HG02852 (cell line): ENCODE results near the gene PML.
"Not testable (repeated sequence)": the region's sequence is repeated elsewhere in the genome, so short reads cannot be mapped to it uniquely, and the experiment has no call there.

ENCODE experiments used
- ATAC-seq: cut with Tn5 transposase; IDR thresholded peaks from one replicate; pipeline ENCODE4 v1.9.1; 2021; ENCODE audit warnings: mild to moderate bottlenecking, moderate library complexity; ENCODE audit not compliant: unreplicated experiment

PML gene

DNA sequence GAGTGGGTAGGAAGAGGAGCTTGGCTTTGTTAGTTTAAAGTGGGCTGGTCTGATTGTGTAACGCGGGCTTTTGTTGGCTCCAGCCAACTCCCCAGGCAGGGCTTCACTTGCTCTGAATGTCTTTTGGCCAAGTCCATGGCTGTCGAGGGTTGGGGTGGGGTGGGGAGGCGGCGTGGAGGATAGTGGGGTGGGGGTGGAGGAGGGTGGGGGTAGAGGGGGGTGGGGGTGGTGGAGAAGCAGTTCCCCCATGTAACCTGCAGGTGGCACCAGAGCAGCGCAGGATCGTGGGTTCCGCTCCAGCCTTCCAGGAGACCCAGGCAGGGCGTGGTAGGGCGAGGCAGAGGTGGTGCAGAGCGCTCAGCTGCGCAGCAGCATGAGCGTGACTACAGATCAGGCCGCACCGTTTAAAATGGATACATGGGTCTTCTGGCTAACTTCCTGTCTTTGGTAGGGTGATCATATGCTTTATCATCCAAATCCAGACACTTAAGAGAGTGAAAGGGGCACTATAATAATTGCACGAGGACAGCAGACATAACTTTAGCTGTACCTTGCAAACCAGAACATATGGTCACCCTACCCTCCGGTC lies 59.5 kb downstream of the PML start:
- ATAC-seq = no peak

DNA sequence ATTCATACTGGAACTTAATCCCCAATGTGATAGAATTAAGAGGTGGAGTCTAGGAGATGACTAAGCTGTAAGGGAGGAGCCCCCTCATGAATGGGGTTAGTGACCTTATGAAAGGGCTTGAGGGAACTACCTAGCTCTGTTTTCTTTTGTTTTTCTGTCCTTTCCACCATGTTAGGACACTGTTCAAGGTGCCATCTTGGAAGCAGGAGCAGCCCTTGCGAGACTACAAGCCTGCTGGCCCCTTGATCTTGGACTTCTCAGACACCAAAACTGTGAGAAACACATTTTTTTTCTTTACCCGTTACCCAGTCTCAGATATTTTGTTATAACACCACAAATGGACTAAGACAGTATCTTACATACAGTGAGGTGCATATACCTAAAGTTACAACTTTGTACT lies 61.3 kb downstream of the PML start:
- ATAC-seq = no peak

DNA sequence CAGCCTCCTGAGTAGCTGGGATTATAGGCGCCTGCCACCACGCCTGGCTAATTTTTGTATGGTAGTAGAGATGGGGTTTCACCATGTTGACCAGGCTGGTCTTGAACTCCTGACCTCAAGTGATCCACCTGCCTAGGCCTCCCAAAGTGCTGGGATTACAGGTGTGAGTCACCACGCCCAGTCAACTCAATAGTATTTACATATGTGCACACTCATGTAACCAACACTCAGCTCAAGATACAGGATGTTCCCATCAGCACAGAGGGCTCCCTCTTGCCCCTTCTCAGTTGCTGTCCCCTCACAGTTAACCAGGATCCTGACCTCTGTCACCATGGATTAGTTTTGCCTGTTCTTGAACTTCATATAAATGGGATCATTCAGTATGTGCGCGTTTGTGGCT lies 61.8 kb downstream of the PML start:
- ATAC-seq = not testable (repeated sequence)

DNA sequence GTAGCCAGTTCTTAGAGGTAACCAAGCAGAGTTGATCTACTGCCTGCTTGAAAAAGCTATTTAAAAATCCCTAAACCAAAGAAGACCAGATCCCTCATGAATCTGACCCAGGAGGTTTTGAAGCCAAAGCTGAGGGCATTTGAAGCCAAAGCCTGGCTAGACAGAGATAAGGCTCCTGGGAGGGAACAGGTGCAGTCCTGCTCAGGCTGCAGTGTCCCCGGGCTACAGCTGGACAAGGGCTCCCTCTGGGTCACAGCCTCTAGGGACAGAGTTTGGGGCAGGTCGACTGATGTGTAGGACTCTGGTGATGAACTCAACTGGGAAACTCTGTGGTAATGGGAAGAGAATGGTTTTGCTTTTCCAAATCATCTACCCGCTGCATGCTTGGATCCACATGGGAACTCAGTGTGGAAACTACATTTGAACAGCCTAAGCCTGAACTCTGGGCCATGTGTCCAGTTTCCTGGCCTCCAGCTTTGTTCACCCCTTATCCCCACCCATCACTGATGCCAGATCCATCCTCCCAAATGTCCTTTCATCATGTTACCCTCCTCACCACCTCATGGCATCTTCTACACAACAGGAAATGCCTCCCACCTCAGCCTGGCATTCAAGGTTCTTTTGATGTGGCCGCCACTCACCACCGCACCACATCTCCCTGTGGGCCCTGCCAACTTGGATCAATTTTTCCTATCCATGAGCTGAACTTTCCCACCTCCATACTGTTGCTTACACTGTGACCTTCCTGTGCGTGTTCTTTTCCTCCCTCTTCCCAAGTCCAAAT lies 64.7 kb downstream of the PML start:
- not testable (repeated sequence) for ATAC-seq

DNA sequence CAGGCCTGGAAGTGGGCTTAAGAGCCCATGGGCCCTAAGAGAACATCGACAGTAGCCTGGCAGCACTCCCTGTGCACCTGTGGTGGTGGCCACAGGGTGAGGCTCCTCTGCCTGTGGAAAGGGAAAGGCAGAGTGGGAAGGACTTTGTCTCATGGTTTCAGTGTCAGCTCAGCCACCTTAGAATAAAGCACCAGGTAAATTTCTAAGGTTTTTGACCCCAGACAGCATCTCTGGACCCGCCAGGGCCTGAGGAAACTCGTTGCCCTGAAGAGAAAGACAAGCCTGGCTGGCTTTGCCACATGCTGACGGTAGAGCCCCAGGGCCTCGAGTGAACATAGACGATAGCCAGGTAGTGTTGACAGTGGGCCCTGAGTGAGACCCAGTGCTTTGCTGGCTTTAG lies 65.7 kb downstream of the PML start:
- no peak for ATAC-seq

DNA sequence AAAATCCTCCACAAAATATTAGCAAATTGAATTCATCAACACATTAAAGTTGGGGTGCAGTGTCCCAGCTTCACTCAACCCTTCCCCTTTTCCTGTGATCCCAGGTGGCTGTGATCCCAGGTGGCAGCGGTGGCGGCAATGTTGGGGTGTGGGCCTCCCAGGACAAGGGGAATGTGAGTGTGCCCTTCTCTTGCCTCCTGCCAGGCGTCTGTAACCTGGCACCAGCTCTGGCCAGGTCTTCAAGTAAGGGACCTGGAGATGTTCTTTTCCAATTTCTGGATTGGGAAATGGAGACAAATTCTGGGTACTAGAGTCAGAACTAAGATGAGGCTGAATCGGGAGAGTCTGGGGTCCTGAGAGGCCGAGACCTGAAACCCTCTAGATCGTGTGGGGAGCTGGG lies 67.7 kb downstream of the PML start:
- no peak for ATAC-seq

DNA sequence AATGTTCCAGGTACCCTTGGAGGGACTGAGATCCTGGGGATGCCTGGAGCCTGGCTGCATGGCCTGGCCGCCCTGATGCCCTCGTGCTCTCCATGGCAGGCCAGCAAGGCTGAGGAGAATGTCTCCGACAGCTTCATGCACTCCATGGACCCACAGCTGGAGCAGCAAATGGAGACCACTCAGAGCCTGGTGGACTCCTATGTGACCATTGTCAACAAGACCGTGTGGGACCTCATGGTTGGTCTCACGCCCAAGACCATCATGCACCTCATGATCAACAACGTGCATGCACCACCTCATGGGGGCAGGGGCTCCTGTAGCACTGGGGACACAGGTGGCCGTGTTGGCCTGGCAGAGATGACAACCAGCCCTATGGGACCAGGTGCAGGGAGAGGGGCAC lies 68.2 kb downstream of the PML start:
- ATAC-seq = no peak

DNA sequence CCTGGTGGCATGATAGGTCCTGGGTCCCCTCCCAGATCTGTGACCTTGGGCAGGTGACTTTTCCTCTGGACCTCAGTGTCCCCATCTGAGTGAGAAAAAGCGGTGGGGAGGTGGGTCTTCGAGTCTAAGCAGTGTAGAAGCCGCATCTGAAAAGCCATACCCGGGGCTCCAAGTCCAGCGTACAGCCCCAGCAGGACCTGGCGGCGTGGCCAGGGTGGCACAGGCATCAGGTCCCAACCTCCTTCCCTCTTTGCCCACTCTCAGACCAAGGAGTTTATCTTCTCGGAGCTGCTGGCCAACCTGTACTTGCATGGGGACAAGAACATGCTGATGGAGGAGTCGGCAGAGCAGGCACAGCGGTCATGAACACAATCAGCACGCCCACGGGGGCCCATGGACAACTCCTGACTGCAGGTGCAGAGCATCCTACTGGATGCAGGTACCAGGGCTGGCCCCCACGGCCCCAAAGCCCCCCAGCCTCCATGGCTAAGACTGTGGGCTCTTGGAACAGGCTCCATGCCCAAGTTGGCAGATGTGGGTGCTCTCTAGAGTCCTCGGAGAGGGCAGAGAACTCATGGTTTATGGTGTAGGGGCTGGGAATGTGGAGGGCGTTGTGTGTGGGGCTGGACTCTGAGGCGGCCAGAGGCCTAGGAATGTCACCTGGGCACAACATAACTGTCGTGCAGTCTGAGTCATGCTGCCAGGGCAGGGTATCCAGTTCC lies 69.1 kb downstream of the PML start:
- ATAC-seq = not testable (repeated sequence)

DNA sequence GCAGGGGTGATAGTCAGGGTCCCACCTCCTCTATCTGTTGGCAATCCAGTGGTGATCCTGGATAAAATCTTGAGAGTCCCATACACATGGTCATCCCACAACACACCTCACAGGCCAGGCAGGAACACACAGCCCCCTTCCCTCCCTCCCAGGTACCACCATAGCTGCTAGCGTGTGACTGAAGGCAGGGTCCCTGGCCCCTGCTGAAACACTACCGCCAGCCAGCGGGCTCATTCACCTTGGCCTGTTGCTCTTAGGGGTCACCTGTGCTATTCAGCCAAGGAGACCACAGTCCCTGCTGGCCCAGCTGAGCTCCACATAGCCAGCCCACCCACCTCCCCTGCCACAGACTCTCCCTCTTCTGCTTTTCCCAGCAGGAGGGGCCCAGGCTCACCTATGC lies 69.7 kb downstream of the PML start:
- not testable (repeated sequence) for ATAC-seq

DNA sequence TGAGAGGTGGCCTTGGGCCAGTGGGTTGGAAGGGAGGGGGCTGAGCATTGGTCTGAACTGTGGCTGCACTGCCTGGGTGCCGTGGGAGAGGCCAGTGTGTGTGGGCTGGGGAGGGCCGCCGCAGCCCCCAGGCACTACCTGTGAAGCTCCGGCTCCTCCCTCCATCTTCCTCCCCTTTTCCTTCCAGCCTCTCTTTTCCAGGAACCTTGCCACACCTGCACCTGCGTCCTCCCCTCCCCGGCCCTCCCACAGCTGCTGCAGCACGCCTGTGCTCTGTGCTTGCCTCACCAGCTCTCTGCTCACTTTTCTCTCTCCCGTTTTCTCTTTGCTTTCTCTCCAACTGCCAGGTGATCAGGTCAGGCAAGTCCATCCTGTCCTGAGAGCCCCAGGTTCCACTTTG lies 70.3 kb downstream of the PML start:
- ATAC-seq = not testable (repeated sequence)

DNA sequence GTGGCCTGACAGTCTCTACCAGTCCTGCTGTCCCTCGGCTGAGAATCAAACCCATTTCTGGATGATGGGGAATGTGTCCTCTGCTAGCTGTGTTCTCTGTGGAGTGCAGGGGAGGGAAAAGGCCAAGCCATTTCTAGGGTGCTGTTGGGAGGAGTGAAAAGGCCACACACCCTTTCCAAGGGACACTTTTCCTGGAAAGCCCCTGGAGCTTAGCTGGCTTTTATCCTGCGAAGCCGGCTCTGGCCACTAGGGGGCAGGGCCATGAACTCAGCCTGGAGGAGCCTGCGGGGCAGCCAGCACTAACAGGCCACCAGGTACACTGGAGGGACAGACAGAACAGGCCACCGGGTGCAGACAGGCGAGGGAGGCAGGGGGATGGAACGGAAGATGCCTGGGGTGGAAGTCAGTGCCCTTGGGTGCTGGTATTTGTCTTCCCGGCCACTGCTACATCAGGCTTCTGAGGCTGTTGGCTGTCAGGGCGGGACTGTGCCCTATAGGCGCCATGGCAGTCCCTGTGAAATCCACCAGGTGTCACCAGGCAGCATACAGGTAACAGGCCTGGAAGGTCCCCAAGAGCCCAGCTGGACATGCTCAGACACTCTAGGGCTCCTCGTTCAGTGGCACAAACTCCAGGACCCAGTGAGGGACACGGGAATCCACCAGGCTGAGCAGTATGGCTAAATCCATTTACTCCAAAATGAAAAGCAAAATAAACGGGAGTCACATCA lies 71.3 kb downstream of the PML start:
- peak; percentile 48 for ATAC-seq

DNA sequence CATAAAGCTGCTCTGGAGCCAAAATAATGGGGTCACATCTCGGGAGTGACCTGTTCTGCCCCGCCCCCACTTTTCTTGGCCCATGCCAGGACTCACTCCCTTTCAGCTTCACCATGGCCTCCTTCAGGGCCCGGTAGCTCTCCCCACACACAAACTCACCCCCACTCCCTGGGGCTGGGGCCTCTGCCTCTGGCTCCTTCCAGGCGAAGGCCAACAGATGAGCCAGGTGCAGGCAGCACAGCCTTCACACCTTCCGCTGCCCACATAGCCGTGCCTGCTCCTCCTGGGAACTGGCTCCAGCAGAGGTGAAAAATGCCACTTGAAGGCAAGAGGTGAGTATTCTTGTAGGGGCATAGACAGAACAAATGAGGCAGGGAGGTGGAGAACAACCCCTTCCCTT lies 77.1 kb downstream of the PML start:
- not testable (repeated sequence) for ATAC-seq

DNA sequence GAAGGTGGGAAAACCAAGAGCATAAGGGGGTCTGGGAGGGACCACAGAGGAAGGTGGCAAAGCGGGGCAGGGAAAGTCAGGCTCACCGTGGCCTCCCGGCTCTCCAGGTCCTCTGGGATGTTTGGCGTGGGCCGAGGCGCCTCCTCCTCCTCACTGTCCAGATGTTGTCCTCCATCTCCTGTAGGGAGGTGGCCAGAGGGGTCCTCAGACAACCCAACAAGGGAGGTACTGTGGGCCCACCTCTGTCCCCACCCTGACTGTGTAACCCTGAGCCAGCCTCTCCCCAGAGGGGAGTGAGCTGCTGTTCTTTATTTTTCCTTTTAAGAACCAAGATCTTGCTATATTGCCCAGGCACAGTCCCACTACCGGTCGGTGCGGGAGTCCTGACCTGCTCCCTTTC lies 77.6 kb downstream of the PML start:
- not testable (repeated sequence) for ATAC-seq

DNA sequence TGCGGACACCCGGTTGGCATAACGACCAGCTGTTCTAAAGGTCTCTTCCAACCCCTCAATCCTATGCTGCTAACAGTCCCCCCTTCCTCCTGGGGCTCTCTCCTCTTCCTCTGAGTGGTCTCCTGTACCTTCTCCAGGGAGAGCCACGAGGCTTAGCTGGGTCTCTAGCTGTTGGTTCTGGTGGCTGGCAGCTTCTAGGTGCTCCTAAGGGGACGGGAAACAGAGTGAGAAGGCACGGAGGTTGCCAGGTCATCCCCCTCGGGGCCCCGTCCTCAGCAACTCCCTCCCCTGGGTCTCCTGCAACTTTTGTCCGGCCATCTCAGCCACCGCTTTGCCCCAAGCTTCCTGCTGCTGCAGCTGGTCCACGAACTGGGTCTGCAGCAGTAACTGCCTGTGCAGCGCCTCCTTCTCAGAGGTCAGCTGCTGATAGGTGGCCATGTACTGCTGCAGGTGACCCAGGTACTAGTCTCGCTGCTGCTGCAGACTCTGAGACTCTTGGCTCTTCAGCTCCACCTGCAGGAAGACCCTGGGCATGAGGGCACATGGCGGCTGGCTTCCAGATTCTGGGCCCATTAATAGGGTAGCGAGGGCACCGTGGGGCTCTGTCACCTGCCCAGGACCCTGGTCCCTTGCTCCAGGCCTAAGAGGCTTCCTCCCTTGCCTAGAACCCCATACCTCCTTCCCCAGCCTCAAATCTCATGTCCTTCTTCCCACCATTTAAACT lies 78.3 kb downstream of the PML start:
- not testable (repeated sequence) for ATAC-seq

DNA sequence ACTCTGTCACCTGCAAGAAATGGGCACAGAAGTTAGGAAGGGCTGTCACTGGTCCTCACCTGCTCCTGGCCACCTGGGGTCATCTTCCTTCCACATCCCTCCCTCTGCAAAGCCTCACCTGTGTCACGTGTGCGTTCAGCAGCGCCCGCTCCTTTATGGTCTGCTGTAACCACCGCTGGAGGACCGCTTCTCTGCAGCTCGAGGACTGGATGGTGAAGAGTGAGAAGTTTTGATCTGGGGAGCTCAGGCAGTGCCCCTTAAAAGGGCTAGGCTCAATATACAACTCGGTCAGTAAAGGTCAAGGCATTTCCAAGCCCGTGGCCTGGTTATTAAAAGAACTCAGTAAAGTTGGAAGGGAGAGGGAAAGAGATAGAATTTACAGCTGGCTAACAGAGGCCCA lies 81.3 kb downstream of the PML start:
- not testable (repeated sequence) for ATAC-seq

DNA sequence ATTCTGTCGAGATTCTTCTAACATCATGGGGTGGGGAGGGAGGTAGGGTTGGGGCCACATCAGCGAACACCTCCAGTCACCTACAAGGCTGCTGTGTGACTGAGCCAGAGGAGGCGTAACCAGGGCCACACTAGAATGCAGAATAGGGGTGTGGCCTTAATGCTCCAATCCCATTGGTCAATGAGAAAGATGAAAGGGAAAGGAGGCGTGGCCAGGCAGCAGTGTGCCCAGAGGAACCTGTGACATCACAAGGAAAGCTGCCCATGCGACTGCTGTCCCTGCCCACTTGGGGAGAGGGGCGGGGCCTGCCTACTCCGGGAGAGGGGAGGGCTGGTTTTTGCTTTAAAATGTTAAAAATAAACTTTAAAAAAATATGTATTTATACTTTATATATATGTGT lies 87.9 kb downstream of the PML start, which contains the start of gene GOLGA6A:
Gene GOLGA6A (minus strand): TSS at position 101 of the 400 bp plus-strand sequence. CDS start 41 bp downstream, at position 60.
- not testable (repeated sequence) for ATAC-seq

DNA sequence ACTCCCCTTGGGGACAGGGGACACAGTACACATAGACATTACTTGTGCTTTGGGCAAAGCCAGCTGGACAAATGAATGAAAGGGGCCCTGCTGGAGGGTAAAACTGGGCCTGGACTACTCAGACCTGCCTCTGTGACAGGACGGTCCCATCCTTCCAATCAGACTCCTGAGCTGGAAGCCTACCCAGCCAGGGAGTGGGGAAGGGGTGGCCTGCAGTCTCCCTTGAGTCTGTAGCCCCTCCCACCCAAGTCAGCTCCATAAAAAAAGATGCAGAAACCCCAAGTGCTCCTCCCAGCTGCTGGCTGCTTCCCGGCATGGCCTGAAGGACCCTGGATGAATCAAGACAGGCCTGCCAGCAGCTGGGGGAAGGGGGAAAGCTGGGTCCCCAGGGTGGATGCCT lies 100.1 kb downstream of the PML start:
- not testable (repeated sequence) for ATAC-seq

DNA sequence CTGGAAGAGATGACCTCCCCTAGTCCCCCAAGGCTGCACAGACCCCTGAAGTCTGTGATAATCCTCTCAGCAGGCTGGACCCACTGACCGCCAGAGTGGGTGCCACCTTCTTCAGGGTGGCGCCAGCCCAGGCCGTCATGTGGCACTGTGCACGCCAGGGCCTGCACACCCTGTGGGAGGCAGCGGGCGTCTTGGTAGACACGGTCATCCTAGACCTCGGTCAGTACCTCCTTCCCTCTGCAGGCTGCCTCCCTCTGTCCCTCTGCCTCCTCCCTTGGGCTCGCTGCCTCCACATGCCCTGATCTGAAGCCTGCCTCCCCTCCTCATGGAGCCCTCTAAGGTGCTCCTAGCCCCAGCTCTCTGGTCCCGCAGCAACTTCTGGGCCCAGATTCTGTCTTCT lies 101.1 kb downstream of the PML start:
- ATAC-seq = not testable (repeated sequence)

DNA sequence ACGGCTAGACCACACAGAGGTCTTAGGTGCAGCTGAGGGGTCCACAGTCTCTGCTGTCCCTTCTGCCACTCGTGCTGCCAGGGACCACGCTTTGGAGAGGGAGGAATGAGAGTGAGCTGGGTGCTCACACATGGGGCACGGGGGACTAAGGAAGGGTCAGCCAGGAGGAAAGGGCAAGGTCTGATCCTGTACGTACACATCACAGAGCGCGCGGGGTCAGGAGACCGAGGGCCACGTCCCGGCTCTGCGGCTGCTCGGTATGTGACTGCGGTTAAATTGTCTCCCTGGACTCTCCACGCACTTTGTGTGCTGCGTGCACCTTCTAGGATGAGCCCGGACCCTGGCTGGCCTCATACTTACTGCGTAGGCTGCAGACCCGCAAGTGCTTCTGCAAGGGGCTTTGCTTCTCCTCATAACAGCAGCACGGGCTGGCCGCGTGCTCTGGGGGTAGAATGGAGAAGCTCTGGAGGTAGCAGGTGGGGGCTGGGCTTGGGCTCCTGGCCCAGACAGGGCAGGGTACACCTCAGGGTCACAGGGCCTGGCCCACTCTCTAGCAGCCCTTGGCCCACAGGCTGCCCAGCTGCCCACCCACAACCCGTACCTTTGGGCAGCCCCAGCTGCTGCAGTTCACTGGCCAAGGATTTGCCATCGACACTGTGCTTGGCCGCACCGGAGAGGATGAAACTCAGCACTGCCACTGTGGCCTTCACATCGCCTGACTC lies 102.4 kb downstream of the PML start:
- not testable (repeated sequence) for ATAC-seq
